Right atrium auricular region (tissue), 2 donors: ENCODE results near the gene NOTCH3. TPM values are rescaled to one million over a fixed set of nuclear protein-coding genes. Genes with fewer than 3 reads are reported as not detected.

Experiments used
- DNase-seq: peaks from one replicate; pipeline ENCODE4 v3.0.0-alpha.2; 2019; ENCODE audit warnings: low spot score
- H3K27ac ChIP-seq, 2 donors: fragments of 200-600 bp; sonication (generic); 1 replicate in 1 of 2; 2 replicates in 1 of 2; pipeline ENCODE4 v1.5.1; 2016 to 2019
- H3K27me3 ChIP-seq, 2 donors: fragments of 200-600 bp; sonication (generic); one replicate each; pipeline versions ENCODE4 v1.5.1 to v1.6.0; 2017 to 2019
- H3K36me3 ChIP-seq: fragments of 200-600 bp; sonication (generic); one replicate; pipeline ENCODE4 v1.5.1; 2016
- H3K4me1 ChIP-seq, 2 donors: fragments of 200-600 bp; sonication (generic); one replicate each; pipeline versions ENCODE4 v1.5.1 to v1.6.0; 2017 to 2019
- H3K4me3 ChIP-seq, 2 donors: fragments of 200-600 bp; sonication (generic); 1 replicate in 1 of 2; 2 replicates in 1 of 2; pipeline ENCODE4 v1.5.1; 2017 to 2019; ENCODE audit warnings: mild to moderate bottlenecking in 1 of 2, moderate library complexity in 1 of 2
- H3K9me3 ChIP-seq, 2 donors: fragments of 200-600 bp; sonication (generic); one replicate each; pipeline ENCODE4 v1.5.1; 2019
- total RNA-seq, 2 donors: library from RNA; depleted of rRNA; stranded (reverse); fragments of >200 nt; gene quantifications; one replicate each; pipeline ENCODE4 v1.1.0, GENCODE V29; 2016
- TF ChIP-seq, protein P1 (sequence below), 2 donors: fragments of 200-600 bp; sonication (generic); IDR thresholded peaks; one replicate each; pipeline ENCODE4 v1.5.1; 2019; ENCODE audit warnings: antibody characterized with exemption in 2 of 2

Gene NOTCH3
- total RNA-seq, 2 donors from 2014 or later, result 16.8 to 34.2 TPM

DNA sequence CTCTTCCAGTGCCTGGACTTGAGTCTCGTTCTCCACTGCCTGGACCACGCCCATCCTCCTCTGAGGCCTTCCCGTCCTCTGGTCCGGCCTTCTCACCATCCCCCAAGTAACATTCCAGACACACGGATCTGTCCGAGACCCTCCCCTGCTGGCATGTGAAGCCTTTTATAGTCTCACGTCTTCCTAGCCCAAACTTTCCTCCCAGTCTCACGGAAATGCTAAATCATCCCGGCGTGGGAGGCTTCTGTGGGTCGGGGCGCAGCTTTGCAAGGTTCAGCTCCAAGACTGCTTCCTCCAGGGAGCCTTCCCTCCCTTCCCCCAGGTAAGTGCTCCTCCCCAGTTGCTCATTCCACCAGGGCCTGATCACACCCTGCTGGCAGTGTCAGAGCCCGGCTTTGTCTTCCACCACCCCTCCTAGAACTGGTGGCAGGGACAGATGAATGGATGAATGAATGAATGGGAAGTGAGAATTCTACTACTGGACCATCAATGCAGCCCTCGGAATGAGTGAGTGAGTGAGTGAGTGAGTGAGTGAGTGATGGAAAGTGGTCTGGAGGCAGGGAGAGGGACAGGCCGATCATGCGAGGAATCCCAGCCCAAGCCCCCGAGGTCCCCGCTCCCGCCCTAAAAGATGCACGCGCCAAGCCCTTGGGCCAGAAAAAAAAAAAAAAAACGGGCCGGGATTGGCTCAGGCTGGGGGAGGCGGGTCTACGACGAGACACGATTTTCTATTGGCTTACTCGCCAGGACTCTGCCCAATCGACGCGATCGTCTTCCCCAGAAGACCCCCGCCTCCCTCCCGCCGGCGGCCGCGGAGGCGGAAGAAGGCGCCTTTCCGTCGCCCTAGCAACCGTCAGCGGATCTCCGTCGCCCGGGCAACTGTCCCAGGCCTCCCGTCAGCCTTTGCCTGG is 22.2 kb upstream of the NOTCH3 start:
- H3K4me3 ChIP-seq, result peak overlapping the region; percentile 48 to 72
- H3K27me3 ChIP-seq, result no peaks in the 10 kb centered on the region
- DNase-seq, result peak; percentile 91
- peak overlapping the region; percentile 53 to 61 for H3K27ac ChIP-seq
- peaks cover 0 to 22% of the 10 kb centered on the region in 2 donors for H3K4me1 ChIP-seq
- TF ChIP-seq, protein P1, sequence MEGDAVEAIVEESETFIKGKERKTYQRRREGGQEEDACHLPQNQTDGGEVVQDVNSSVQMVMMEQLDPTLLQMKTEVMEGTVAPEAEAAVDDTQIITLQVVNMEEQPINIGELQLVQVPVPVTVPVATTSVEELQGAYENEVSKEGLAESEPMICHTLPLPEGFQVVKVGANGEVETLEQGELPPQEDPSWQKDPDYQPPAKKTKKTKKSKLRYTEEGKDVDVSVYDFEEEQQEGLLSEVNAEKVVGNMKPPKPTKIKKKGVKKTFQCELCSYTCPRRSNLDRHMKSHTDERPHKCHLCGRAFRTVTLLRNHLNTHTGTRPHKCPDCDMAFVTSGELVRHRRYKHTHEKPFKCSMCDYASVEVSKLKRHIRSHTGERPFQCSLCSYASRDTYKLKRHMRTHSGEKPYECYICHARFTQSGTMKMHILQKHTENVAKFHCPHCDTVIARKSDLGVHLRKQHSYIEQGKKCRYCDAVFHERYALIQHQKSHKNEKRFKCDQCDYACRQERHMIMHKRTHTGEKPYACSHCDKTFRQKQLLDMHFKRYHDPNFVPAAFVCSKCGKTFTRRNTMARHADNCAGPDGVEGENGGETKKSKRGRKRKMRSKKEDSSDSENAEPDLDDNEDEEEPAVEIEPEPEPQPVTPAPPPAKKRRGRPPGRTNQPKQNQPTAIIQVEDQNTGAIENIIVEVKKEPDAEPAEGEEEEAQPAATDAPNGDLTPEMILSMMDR (IDR thresholded peaks at IDR 0.05), result no peak
- H3K36me3 ChIP-seq, result no peaks in the 10 kb centered on the region
- no peaks in the 10 kb centered on the region for H3K9me3 ChIP-seq

DNA sequence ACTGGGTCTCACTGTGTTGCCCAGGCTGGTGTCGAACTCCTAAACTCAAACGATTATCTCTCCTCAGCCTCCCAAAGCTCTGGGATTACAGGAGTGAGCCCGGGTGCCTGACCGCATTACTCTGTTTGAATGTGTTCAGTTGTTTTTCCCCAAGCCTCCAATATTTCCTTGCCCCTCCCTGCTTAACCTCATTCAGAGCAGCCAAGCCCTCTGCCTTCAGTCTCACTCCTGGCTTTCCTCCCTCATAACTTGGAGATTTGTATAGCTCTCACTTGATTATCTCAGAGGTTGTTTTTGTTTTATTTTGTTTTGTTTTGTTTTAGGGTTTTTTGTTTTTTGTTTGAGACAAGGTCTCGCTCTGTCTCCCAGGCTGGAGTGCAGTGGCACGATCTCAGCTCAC is 20.0 kb upstream of the NOTCH3 start:
- H3K9me3 ChIP-seq, result no peaks in the 10 kb centered on the region
- TF ChIP-seq, protein P1 (IDR thresholded peaks at IDR 0.05), result no peak
- H3K27ac ChIP-seq, result peak overlapping the region in 1 of 2 donors; percentile 38
- peaks cover 0 to 22% of the 10 kb centered on the region in 2 donors for H3K4me1 ChIP-seq
- H3K4me3 ChIP-seq, result no peak overlapping the region
- no peak for DNase-seq
- no peaks in the 10 kb centered on the region for H3K27me3 ChIP-seq
- no peaks in the 10 kb centered on the region for H3K36me3 ChIP-seq

DNA sequence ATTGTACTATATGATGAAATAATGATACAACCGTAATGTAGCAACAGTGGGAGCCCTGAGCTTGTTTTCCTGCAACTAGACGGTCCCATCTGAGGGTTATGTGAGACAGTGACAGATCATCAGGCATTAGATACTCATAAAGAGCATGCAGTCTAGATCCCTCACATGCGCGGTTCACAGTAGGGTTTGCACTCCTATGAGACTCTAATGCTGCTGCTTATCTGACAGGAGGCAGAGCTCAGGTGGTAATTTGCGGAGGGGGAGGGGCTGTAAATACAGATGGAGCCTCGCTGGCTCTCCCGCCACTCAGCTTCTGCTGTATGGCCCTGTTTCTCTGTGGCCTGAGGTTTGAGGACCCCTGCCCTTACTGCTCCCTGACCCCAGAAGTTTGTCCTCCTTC is 17.7 kb upstream of the NOTCH3 start:
- TF ChIP-seq, protein P1 (IDR thresholded peaks at IDR 0.05), result no peak
- Histone ChIP-seq H3K9me3 (no peaks in the 10 kb centered on the region), H3K4me1 (peaks cover 0 to 18% of the 10 kb centered on the region in 2 donors), H3K36me3 (no peaks in the 10 kb centered on the region), H3K27me3 (no peaks in the 10 kb centered on the region), H3K4me3 (no peak overlapping the region), H3K27ac (no peak overlapping the region)
- DNase-seq, result no peak

DNA sequence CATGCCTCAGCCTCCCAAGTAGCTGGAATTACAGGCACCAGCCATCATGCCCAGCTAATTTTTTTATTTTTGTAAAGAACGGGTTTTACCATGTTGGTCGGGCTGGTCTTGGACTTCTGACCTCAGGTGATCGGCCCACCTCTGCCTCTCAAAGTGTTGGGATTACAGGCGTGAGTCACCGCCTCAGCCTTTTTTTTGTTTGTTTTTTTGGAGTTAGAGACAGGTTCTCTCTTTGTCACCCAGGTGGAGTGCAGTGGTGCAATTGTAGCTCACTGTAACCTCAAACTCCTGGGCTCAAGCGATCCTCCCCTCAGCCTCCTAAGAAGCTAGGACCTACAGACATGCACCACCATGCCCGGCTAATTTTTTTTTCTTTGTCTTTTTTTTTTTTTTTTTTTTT is 15.6 kb upstream of the NOTCH3 start:
- DNase-seq, result no peak
- H3K27ac ChIP-seq, result no peak overlapping the region
- TF ChIP-seq, protein P1 (IDR thresholded peaks at IDR 0.05), result no peak
- no peak overlapping the region for H3K4me3 ChIP-seq
- no peaks in the 10 kb centered on the region for H3K27me3 ChIP-seq
- H3K9me3 ChIP-seq, result no peaks in the 10 kb centered on the region
- H3K4me1 ChIP-seq, result peaks cover 0 to 7% of the 10 kb centered on the region in 2 donors
- H3K36me3 ChIP-seq, result no peaks in the 10 kb centered on the region

DNA sequence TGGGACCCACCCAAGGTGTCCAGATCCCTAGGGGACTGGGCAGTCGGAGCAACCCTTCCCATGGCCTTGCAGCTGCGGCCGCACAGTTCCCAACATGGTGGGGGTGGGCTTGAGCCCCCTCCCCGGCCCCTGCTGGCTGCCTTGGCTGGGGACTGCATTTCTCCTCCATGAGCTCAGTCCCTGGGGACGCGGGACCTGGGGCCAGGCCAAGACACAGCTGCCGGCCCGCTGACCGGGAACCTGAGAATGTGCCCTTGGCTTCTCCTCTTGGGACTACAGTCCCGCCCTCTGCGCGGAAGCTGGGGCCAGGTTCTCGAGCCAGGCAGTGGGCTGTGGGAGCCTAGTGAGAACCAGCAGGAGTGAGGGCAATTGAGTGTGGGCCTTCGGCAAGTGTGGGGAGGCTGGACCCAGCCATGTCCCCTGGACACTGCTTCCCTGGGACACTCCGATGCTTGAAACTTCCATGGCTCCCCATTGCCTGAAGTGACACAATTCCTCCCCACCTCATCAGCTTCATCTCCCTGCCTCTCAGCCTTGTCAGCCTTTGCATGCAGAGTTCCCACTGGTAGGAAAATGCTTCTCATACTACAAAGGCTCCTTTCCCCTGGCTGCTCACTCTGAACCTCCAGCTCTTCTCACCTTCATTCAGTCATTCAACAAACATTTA is 13.1 kb upstream of the NOTCH3 start:
- Histone ChIP-seq H3K36me3 (no peaks in the 10 kb centered on the region), H3K27ac (peak overlapping the region in 1 of 2 donors; percentile 48), H3K4me1 (peaks cover 0 to 7% of the 10 kb centered on the region in 2 donors), H3K9me3 (no peaks in the 10 kb centered on the region), H3K27me3 (no peaks in the 10 kb centered on the region), H3K4me3 (no peak overlapping the region)
- TF ChIP-seq, protein P1 (IDR thresholded peaks at IDR 0.05), result no peak
- no peak for DNase-seq
